ENCODE data around the gene RABGGTA.

The RABGGTA gene

DNA sequence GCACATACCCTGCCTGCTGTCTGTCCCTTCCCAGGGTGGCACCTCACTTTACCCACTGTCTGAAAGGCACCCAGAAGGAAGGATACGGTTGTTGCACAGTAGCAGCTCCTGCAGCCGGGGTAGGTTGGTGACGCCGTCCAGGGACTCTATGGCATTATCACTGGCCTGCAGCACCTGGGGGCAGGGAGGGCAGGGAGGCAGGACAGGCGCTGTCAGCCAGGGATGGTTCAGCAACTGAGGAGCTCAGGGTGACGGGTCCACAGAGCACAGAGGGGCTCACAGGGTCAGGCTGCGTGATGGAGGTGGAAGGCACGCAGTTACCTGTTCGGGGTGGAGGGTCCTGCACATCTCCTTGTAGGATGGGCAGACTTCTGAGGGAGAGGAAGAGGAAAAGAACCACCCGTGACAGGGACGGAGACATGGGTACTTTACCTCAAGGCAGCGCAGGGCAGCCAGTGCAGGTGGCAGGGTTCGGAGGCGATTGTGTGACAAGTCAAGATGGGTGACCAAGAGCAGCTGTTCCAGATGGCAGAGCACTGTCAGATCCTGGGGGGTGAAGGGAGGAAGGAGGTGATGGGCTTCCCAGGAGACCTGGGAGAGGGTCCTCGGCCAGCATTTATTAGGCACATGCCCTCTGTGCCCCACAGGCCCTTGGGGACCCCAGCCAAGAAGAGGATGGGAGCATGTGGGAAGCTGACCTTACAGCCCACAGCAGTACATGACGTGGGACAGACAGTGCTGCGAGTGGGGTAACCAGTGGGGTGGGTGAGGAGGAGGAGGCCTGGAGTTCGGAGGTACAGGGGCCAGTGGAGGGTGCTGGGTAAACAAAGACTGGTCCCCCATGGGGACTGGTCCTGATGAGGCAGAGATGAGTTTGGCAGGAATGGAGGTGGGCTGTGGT, 4.8 kb downstream of the RABGGTA start:
- Histone ChIP-seq H3K27ac (no peak overlapping the region), H3K79me2 (ENCODE audit: insufficient read depth, low read depth) (no peaks in the 10 kb centered on the region), H3K27me3 (ENCODE audit: insufficient read depth, low read depth) (no peaks in the 10 kb centered on the region), H3K4me1 (ENCODE audit: low read depth, poor library complexity, severe bottlenecking) (no peaks in the 10 kb centered on the region), H3K9ac (no peak overlapping the region), H2AFZ (ENCODE audit: low read depth) (no peak overlapping the region), H3K4me3 (IDR thresholded peaks at IDR 0.05; ENCODE audit: insufficient read depth, low read depth, low read length) (no peak overlapping the region), H3K36me3 (ENCODE audit: insufficient read depth) (no peaks in the 10 kb centered on the region), H3K4me2 (no peak overlapping the region), H4K20me1 (ENCODE audit: insufficient read depth) (no peaks in the 10 kb centered on the region)
- TF ChIP-seq, protein P1, sequence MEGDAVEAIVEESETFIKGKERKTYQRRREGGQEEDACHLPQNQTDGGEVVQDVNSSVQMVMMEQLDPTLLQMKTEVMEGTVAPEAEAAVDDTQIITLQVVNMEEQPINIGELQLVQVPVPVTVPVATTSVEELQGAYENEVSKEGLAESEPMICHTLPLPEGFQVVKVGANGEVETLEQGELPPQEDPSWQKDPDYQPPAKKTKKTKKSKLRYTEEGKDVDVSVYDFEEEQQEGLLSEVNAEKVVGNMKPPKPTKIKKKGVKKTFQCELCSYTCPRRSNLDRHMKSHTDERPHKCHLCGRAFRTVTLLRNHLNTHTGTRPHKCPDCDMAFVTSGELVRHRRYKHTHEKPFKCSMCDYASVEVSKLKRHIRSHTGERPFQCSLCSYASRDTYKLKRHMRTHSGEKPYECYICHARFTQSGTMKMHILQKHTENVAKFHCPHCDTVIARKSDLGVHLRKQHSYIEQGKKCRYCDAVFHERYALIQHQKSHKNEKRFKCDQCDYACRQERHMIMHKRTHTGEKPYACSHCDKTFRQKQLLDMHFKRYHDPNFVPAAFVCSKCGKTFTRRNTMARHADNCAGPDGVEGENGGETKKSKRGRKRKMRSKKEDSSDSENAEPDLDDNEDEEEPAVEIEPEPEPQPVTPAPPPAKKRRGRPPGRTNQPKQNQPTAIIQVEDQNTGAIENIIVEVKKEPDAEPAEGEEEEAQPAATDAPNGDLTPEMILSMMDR (conservative IDR thresholded peaks at IDR 0.05; ENCODE audit: low read depth, low read length), result no peak

DNA sequence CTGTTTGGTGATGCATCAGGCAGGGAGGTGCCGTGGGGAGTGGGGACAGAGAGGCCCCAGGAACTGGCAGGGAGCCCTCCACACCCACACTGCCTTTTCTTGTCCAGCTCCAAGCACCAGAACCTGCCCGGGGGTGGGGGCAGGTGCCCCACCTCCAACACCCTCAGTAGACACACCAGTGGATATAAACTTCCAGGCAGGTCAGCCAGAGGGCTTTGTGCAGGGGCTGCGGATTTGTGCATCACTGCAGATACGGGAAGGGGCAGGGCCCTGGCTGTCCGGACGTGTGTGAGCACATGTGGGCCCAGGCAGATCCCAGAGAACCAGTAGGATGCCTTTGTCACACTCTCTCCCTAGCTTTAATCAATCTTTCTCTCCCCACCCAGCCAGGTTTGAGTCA, 7.1 kb downstream of the RABGGTA start:
- H3K79me2 ChIP-seq (ENCODE audit: insufficient read depth, low read depth), result no peaks in the 10 kb centered on the region
- H3K4me2 ChIP-seq, result no peak overlapping the region
- H3K27me3 ChIP-seq (ENCODE audit: insufficient read depth, low read depth), result no peaks in the 10 kb centered on the region
- H2AFZ ChIP-seq (ENCODE audit: low read depth), result no peak overlapping the region
- H3K27ac ChIP-seq, result no peak overlapping the region
- H4K20me1 ChIP-seq (ENCODE audit: insufficient read depth), result no peaks in the 10 kb centered on the region
- H3K4me3 ChIP-seq (IDR thresholded peaks at IDR 0.05; ENCODE audit: insufficient read depth, low read depth, low read length), result no peak overlapping the region
- H3K4me1 ChIP-seq (ENCODE audit: low read depth, poor library complexity, severe bottlenecking), result no peaks in the 10 kb centered on the region
- no peaks in the 10 kb centered on the region for H3K36me3 ChIP-seq (ENCODE audit: insufficient read depth)
- TF ChIP-seq, protein P1 (conservative IDR thresholded peaks at IDR 0.05; ENCODE audit: low read depth, low read length), result no peak
- no peak overlapping the region for H3K9ac ChIP-seq

DNA sequence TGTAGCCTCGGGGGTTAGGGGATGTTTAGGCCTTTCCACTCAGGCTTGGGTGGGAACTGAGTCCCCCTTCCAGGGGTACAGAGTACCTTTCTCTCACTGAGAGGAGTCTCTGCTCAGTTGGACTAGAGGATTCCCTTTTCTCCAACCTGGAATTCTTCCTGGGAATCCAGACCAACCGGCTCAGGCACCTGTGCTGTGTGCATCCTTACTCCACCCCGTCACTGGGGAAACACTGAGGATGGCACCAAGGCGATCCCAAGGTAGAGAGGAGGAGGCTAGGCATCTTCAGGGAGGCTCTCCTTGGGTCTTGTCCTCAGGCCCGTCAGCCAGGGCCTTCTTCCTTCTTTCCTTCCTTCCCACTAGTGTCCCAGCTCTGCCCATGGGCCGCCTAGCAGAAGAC, 7.5 kb downstream of the RABGGTA start:
- Histone ChIP-seq H3K4me1 (ENCODE audit: low read depth, poor library complexity, severe bottlenecking) (no peaks in the 10 kb centered on the region), H3K4me3 (IDR thresholded peaks at IDR 0.05; ENCODE audit: insufficient read depth, low read depth, low read length) (no peak overlapping the region), H3K36me3 (ENCODE audit: insufficient read depth) (no peaks in the 10 kb centered on the region), H3K9ac (no peak overlapping the region), H3K79me2 (ENCODE audit: insufficient read depth, low read depth) (no peaks in the 10 kb centered on the region), H3K27ac (no peak overlapping the region), H4K20me1 (ENCODE audit: insufficient read depth) (no peaks in the 10 kb centered on the region), H2AFZ (ENCODE audit: low read depth) (no peak overlapping the region), H3K27me3 (ENCODE audit: insufficient read depth, low read depth) (no peaks in the 10 kb centered on the region), H3K4me2 (no peak overlapping the region)
- TF ChIP-seq, protein P1 (conservative IDR thresholded peaks at IDR 0.05; ENCODE audit: low read depth, low read length), result no peak

DNA sequence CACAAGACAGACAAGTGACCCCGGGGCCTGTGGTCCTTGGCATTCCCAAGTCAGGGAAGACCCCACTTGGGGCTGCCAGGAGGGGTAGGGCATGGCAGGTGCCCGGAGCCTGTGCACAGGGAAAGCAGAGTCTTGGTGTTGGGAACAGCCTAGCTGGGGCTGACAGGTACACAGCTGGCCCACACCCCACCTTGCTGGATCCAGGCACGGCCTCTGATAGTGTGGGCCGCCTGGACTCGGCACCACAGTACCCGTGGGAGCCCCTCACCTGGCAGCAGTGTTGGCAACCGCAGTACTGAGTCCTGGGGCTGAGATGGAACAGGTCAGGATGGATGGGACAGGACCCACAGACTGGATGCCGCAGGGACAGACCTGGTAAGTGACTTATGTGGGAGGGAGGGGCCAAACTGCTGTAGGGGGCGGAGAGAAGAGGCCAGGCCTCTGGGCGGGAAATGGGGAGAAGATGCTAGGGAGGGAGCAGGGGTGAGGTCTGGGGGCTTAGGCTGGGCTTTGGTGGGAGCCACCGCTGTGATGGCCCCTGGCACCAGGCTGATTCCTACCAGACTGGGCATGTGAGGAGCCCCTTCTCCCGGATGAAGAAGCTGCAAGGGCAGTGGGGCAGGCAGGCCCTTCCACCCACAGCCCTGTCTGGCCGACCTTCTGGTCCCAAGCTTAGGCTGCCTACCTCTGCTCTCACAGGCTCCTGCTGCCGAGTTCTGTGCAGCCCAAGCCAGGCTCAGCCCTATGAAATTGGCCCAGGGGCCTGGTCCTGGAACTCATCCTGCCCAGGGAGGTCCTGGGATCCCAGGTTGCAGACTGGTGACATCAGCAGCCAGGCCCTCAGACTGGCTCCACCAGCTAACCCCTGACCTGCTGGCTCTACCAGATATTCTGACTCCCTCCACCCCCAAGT, 8.3 kb downstream of the RABGGTA start, which contains the start of gene TGM1:
Gene TGM1 (minus strand): TSS at position 357 of the 913 bp plus-strand sequence. CDS start 825 bp downstream, outside the sequence.
- Histone ChIP-seq H2AFZ (ENCODE audit: low read depth) (no peak within 1 kb of the TSS), H3K27ac (no peak within 1 kb of the TSS), H3K79me2 (ENCODE audit: insufficient read depth, low read depth) (no peaks in the 10 kb centered on the region), H3K4me2 (no peak within 1 kb of the TSS), H3K9ac (no peak within 1 kb of the TSS), H4K20me1 (ENCODE audit: insufficient read depth) (no peaks in the 10 kb centered on the region), H3K36me3 (ENCODE audit: insufficient read depth) (no peaks in the 10 kb centered on the region), H3K4me1 (ENCODE audit: low read depth, poor library complexity, severe bottlenecking) (no peaks in the 10 kb centered on the region), H3K4me3 (IDR thresholded peaks at IDR 0.05; ENCODE audit: insufficient read depth, low read depth, low read length) (no peak within 1 kb of the TSS), H3K27me3 (ENCODE audit: insufficient read depth, low read depth) (no peaks in the 10 kb centered on the region)
- TF ChIP-seq, protein P1 (conservative IDR thresholded peaks at IDR 0.05; ENCODE audit: low read depth, low read length), result no peak

Measured in KMS-11 (cell line).